Measurements from ENCODE around the gene SCO2.

Gene SCO2

GRCh38 chr22:50531962-50532674 is 6.7 kb upstream of the SCO2 start:
- no peak for DNase-seq (ENCODE audit: low read depth)

GRCh38 chr22:50531546-50531961 is 6.2 kb upstream of the SCO2 start:
- no peak for DNase-seq (ENCODE audit: low read depth)

GRCh38 chr22:50530877-50531545 is 5.6 kb upstream of the SCO2 start:
- DNase-seq (ENCODE audit: low read depth): no peak

- DNase-seq (ENCODE audit: low read depth): no peak
Observed at GRCh38 chr22:50530580-50530876, 5.1 kb upstream of the SCO2 start.

- DNase-seq (ENCODE audit: low read depth): no peak
Observed at GRCh38 chr22:50529897-50530579, 4.6 kb upstream of the SCO2 start, which contains the start of gene TYMP. TSS of gene TYMP (minus strand) at chr22:50530012. CDS start at chr22:50529709, 303 bp downstream.

GRCh38 chr22:50529416-50529896 is 4.1 kb upstream of the SCO2 start:
- no peak for DNase-seq (ENCODE audit: low read depth)

- DNase-seq (ENCODE audit: low read depth): no peak
Observed at GRCh38 chr22:50528682-50529415, 3.5 kb upstream of the SCO2 start.

GRCh38 chr22:50527921-50528681 is 2.7 kb upstream of the SCO2 start:
- DNase-seq (ENCODE audit: low read depth): no peak

- DNase-seq (ENCODE audit: low read depth): no peak
Observed at GRCh38 chr22:50526834-50527801, 1.7 kb upstream of the SCO2 start.

- no peak for DNase-seq (ENCODE audit: low read depth)
Observed at GRCh38 chr22:50526108-50526833, 873 bp upstream of the SCO2 start.

- no peak for DNase-seq (ENCODE audit: low read depth)
Observed at GRCh38 chr22:50525858-50526107, 385 bp upstream of the SCO2 start.

GRCh38 chr22:50524676-50525103 is 708 bp downstream of the SCO2 start:
- no peak for DNase-seq (ENCODE audit: low read depth)

- DNase-seq (ENCODE audit: low read depth): no peak
Observed at GRCh38 chr22:50523806-50524675, 1.4 kb downstream of the SCO2 start.

- DNase-seq (ENCODE audit: low read depth): no peak
Observed at GRCh38 chr22:50523458-50523805, 2.0 kb downstream of the SCO2 start.

GRCh38 chr22:50522806-50523438 is 2.5 kb downstream of the SCO2 start:
- DNase-seq (ENCODE audit: low read depth): no peak

- no peak for DNase-seq (ENCODE audit: low read depth)
Observed at GRCh38 chr22:50522208-50522805, 3.1 kb downstream of the SCO2 start.

GRCh38 chr22:50521710-50522109 is 3.7 kb downstream of the SCO2 start:
- DNase-seq (ENCODE audit: low read depth): no peak

GRCh38 chr22:50520826-50521453 is 4.5 kb downstream of the SCO2 start:
- no peak for DNase-seq (ENCODE audit: low read depth)

Measured in non-pigmented ciliary epithelial cell (primary cell).